ENCODE measurements around the gene SNX13. TPM values are rescaled to one million over a fixed set of nuclear protein-coding genes. Genes with fewer than 3 reads are reported as not detected.

SNX13 gene
- total and polyA plus RNA-seq, 2 donors (not counting 1 experiment from before 2014, with no cell fraction given), result 6.5 to 58.1 TPM

- H3K4me3 Mint-ChIP-seq, result peak overlapping the region; percentile 66
- H3K4me1 Mint-ChIP-seq, result peaks cover 13% of the 10 kb centered on the region
- Histone ChIP-seq H3K4me2 (replicated peaks; ENCODE audit: low read depth, low read length, poor library complexity, severe bottlenecking) (peak overlapping the region; percentile 63), H3K36me3 (replicated peaks in 1 of 2; ENCODE audit: control extremely low read depth in 1 of 2, control insufficient read depth in 1 of 2, extremely low read depth in 1 of 2, insufficient read depth in 2 of 2, low read length in 1 of 2) (no peaks in the 10 kb centered on the region), H3K79me2 (ENCODE audit: control insufficient read depth, insufficient read depth, low read length) (no peaks in the 10 kb centered on the region), H3K4me1 (ENCODE audit: control insufficient read depth in 2 of 2, insufficient read depth in 2 of 2, low read length in 2 of 2) (peaks cover 5 to 13% of the 10 kb centered on the region in 2 donors), H3K27ac (ENCODE audit: low read length in 2 of 2) (no peak overlapping the region), H4K20me1 (ENCODE audit: control insufficient read depth, insufficient read depth, low read length, poor library complexity, severe bottlenecking) (no peaks in the 10 kb centered on the region), H2AFZ (ENCODE audit: insufficient read depth, low read depth, low read length, poor library complexity, severe bottlenecking) (peak overlapping the region; percentile 36), H3K9me3 (ENCODE audit: control extremely low read depth in 1 of 3, control insufficient read depth in 2 of 3, insufficient read depth in 1 of 3, low read length in 2 of 3) (no peaks in the 10 kb centered on the region), H3K4me3 (ENCODE audit: control extremely low read depth in 1 of 5, extremely low read depth in 1 of 5, insufficient read depth in 1 of 5, low read depth in 2 of 5, low read length in 4 of 5) (peak overlapping the region in 1 of 5 experiments; percentile 49), H3K9ac (ENCODE audit: low read length) (peak overlapping the region; percentile 34), H3K27me3 (replicated peaks in 1 of 4; ENCODE audit: control extremely low read depth in 1 of 4, control insufficient read depth in 3 of 4, insufficient read depth in 4 of 4, low read length in 3 of 4) (no peaks in the 10 kb centered on the region)
- no peaks in the 10 kb centered on the region for H3K9me3 Mint-ChIP-seq (ENCODE audit: insufficient read depth)
- WGBS (ENCODE audit: insufficient coverage), result no CpG with 5 or more reads among the region's 1 CpG
- ATAC-seq (ENCODE audit: low read depth) (no peak), DNase-seq (peak; percentile 40)
- H3K27ac Mint-ChIP-seq, result no peak overlapping the region
- intact Hi-C loops (cut with micrococcal nuclease), result loop anchor here (10.0 kb wide), 1 partner anchor 348 kb away; no protein-coding TSS in a partner anchor
- CTCF ChIA-PET, result no interaction called here
- no peak for TF ChIP-seq CTCF (IDR thresholded peaks at IDR 0.05)
- no peak for TF ChIP-seq EZH2 (IDR thresholded peaks at IDR 0.05; ENCODE audit: borderline replicate concordance, insufficient read depth, low read depth, low read length, poor library complexity, severe bottlenecking)
- no peaks in the 10 kb centered on the region for H3K27me3 Mint-ChIP-seq
- POLR2A ChIA-PET, result interaction anchor here (0.5 kb wide), 1 partner anchor 357 kb away, joined by 4 read pairs; no protein-coding TSS in a partner anchor
These were observed 6.3 kb upstream of the SNX13 start for GRCh38 chr7:17946591-17946990.

- Histone ChIP-seq H3K9me3 (ENCODE audit: control extremely low read depth in 1 of 3, control insufficient read depth in 2 of 3, insufficient read depth in 1 of 3, low read length in 2 of 3) (no peaks in the 10 kb centered on the region), H3K79me2 (ENCODE audit: control insufficient read depth, insufficient read depth, low read length) (peaks cover 7% of the 10 kb centered on the region), H3K36me3 (replicated peaks in 1 of 2; ENCODE audit: control extremely low read depth in 1 of 2, control insufficient read depth in 1 of 2, extremely low read depth in 1 of 2, insufficient read depth in 2 of 2, low read length in 1 of 2) (no peaks in the 10 kb centered on the region), H3K4me2 (replicated peaks; ENCODE audit: low read depth, low read length, poor library complexity, severe bottlenecking) (no peak overlapping the region), H3K9ac (ENCODE audit: low read length) (no peak overlapping the region), H3K27ac (ENCODE audit: low read length in 2 of 2) (no peak overlapping the region), H4K20me1 (ENCODE audit: control insufficient read depth, insufficient read depth, low read length, poor library complexity, severe bottlenecking) (no peaks in the 10 kb centered on the region), H3K4me1 (ENCODE audit: control insufficient read depth in 2 of 2, insufficient read depth in 2 of 2, low read length in 2 of 2) (peaks cover 8 to 18% of the 10 kb centered on the region in 2 donors), H3K27me3 (replicated peaks in 1 of 4; ENCODE audit: control extremely low read depth in 1 of 4, control insufficient read depth in 3 of 4, insufficient read depth in 4 of 4, low read length in 3 of 4) (no peaks in the 10 kb centered on the region), H3K4me3 (ENCODE audit: control extremely low read depth in 1 of 5, extremely low read depth in 1 of 5, insufficient read depth in 1 of 5, low read depth in 2 of 5, low read length in 4 of 5) (no peak overlapping the region), H2AFZ (ENCODE audit: insufficient read depth, low read depth, low read length, poor library complexity, severe bottlenecking) (no peak overlapping the region)
- Mint-ChIP-seq H3K9me3 (ENCODE audit: insufficient read depth) (no peaks in the 10 kb centered on the region), H3K4me3 (no peak overlapping the region), H3K4me1 (peaks cover 21% of the 10 kb centered on the region), H3K27ac (no peak overlapping the region), H3K27me3 (no peaks in the 10 kb centered on the region)
- DNase-seq (no peak), ATAC-seq (ENCODE audit: low read depth) (no peak)
- ChIA-PET CTCF (no interaction called here), POLR2A (no interaction called here)
- TF ChIP-seq EZH2 (IDR thresholded peaks at IDR 0.05; ENCODE audit: borderline replicate concordance, insufficient read depth, low read depth, low read length, poor library complexity, severe bottlenecking) (no peak), CTCF (IDR thresholded peaks at IDR 0.05) (peak; percentile 41)
- WGBS (ENCODE audit: insufficient coverage), result no CpG with 5 or more reads among the region's 1 CpG
- intact Hi-C loops (cut with micrococcal nuclease), result loop anchor here (5.0 to 10.0 kb wide), 2 partner anchors 350 to 647 kb away; partner anchors contain the start of gene AHR
These were observed 4.4 kb upstream of the SNX13 start for GRCh38 chr7:17944720-17945119.
